GM03348 (cell line): ENCODE data around the gene CASZ1.

ENCODE experiments used
- DNase-seq: peaks from one replicate; pipeline ENCODE4 v3.0.0; 2012; ENCODE audit warnings: low spot score

CASZ1 gene

DNA sequence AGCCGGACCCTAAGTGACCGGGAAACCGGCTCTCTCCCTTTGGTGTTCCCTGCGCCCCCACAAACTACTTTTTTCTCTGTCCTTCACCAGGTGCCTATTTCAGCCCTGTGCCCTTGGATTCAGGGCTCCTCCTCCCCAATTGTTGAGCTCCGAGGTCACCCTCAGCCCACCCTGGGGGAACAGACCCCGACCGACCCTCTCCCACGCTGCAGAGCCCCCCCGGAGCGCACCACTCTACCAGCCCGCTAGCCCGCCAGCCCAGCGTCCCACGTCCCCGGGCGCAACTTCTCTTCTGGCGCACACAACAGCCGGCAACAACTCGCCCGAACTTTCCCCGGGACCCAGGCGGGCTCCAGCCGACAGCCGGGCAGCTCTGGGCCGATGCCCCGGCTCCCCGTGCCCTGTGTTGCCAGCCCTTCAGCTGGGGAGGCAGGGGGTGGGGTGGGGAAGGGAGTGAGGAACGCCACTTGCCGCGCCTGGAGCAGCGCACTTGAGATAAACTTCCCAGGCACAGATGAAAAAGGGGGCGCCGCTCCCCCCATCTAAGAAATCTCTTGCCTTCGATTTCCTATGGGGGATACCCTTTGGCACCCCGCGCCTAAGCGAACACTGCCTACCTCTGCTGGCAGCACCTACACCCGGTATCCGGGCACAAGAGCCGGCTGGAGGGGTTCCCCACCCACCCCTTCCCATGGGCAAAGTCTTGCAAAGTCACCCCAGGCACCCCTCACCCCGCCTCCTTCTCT lies 997 bp downstream of the CASZ1 start:
- DNase-seq = peak; percentile 27

GRCh38 chr1:10794724-10795275 lies 1.6 kb downstream of the CASZ1 start:
- peak; percentile 32 for DNase-seq

DNA sequence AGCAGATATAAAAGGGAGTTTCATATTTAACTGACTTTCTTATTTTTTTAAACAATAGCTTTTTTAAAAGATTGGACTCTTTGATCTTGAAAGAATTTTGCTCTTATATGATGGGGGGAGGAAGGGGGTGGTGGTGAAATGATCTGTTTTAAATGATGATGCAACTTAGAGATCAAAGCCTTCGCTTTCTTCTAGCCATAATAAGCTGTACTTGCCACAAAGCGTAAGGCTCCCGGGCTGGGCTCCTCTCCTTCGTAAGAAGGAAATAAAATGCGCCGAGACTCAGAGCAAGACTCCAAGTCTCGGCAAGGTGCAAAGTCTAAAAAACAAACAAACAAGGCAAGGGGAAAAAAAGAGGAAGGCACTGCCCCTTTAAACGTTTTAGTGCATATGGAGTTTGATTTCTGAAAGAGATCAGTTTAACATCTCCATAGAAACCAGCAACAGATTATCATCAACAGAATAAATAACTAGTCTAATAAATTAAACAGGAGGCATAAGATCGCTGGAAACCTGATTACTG lies 3.3 kb downstream of the CASZ1 start:
- DNase-seq = no peak

- no peak for DNase-seq
These were observed 5.1 kb downstream of the CASZ1 start for GRCh38 chr1:10791105-10791951.

DNA sequence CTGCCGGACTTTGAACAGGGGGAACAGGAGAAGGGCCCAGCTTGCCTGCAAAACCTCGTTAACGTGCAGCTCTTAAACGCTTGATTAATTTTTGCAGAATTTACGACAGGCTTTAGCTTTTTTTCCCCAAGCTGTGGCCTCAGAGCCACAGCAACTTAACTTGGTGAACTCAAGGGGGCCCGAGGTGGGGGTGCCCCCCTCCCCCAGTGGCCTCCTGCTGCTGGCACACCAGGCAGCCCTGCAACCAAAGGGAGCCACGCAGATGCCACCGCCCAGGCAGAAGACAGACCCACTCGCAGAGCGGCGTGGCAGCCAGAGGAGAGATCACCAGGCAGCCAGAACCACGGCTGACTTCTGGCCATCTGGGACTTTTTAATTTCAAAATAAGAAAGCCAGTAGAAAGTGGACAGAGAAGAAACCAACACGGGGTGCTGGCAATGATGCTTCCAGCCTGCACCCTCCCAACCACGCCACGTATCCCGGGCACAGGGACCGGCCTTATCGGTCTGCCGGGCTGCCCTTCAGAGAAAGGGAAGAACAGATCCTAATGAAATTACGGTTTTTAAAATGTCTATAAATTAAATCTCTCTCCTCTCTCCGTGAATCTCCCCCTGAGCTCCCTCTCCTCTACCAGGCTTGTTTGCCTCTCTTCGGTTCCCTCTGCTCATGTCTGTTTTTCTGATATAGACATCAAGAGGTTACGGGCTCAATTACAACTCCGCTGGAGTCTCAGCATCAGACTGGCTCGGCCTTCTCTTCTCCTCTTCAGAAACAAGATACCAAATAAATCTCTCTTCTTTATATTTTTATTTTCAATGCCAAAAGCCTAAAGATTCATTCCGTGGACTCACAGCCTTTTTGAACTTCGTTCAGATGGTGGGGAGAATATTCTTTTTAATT lies 6.4 kb downstream of the CASZ1 start:
- no peak for DNase-seq

DNA sequence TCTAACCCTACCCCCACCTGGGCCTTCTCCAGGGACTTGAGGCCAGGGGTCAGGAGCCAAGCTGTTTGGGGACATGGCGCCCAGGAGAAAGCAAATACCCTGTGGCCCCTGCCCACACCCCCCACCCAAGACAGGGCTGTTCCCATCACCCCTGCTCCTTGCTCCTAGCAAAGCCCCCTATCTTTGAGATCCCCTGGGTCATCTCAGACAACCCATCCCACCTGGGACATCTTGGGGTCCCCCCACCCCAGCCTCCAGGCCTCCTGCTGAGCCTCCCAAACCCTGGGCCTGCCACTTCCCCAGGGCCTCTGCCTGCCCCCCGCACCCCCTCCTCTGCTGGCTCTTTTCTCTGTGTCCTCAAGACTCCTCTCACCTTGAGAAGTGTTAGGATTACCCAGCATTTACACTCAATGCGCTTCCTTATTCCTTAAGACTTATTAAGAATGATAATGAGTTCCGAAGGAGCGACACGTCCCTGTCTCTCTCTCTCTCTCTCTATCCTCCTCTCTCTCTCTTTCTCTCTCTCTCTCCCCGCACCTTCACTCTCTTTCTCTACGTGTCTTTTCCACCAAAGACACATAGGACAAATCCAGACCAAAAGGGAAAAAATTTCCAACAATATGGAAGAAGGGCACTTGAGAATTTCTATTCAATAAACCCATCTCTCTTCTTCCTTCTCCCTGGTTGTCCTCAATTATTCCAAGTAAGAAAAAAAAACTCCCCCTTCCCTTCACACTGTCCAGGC lies 7.2 kb downstream of the CASZ1 start:
- no peak for DNase-seq

GRCh38 chr1:10788592-10789006 lies 7.8 kb downstream of the CASZ1 start:
- DNase-seq = no peak

DNA sequence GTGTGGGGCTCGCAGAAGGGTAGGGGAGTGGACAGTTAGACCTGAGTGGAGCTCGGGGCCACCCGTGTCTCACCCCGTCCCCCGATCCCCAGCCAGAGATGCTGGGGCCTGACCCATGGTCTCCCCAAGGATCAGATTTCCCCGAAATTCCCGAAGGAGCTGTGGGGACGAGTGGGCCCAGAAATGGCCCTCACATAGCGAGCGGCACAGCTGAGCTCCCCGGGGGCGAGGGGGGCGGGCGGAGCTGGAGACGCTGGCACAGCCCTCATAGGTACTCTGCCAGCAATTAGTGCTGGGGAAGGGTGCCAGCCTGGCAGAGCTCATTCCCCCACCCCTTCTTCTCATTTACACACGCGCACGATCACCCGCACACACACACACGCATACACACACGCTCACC lies 9.2 kb downstream of the CASZ1 start:
- no peak for DNase-seq

- DNase-seq = no peak
These were observed 10.5 kb downstream of the CASZ1 start for GRCh38 chr1:10785728-10786638.

DNA sequence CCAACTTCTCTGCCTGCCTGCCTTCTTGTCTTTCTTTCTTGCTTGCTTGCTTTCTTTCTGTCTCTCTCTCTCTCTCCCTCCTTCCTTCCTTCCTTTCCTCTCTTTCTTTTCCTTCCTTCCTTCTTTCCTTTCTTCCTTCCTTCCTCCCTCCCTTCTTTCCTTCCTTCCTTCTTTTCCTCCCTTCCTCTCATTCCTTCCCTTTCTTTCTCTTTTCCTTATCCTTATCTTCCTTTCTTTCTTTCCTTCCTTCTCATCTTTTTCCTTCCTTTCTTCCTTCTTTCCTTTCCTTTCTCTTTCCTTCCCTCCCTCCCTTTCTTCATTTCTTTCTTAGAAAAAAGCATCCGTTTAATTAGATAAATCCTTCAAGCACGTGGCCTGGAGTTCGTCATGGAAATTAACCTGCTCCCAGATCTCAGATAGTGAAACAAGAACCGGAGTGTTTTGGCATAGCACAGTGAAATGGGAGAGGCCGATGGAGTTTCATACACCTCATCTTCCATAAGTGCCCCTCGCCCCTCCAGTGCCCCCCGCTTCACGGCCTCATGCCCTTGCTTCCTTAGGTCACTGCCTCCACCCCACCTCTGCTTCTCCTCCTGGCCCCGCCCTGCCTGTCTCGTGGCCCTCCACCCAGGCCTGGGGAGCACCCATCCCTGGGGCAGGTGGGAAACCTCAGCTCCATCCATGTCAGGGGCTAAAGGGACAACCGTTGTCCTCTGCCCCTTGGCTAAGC lies 11.3 kb downstream of the CASZ1 start:
- no peak for DNase-seq

DNA sequence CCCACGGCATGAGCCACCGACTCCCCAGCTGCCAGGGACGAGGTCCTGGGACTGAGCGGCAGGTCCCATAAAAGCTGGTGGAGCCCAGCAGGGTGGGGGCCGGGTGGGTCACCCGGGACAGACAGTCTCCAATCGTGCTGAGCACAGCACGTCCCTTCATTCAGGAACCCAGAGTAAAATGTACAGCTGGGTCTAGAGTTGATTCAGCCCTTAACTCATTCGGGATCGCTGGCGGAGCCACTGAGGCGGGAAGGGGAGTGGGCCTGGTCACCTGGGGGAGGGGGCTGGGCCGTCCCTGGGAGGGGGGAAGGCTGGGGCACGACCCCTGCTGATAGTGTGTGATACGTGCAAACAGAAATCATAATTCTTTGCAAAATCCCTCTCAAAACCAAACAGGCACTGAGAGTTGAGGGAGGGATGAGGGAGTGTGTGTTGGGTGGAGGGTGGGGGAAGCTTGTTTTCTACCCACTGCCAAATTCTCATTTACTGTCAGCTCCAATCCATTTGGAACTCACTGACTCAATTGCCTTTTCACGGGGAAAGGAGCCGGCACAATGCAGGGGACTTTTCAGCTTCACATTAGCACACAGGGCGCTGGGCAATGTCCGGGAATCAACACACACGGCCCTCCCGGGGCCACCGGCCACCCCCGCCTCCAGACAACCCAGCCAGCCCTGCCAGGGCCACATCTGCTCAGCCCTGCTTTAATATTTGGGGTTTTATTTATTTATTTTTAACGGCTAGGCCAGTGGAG lies 13.8 kb downstream of the CASZ1 start:
- no peak for DNase-seq

DNA sequence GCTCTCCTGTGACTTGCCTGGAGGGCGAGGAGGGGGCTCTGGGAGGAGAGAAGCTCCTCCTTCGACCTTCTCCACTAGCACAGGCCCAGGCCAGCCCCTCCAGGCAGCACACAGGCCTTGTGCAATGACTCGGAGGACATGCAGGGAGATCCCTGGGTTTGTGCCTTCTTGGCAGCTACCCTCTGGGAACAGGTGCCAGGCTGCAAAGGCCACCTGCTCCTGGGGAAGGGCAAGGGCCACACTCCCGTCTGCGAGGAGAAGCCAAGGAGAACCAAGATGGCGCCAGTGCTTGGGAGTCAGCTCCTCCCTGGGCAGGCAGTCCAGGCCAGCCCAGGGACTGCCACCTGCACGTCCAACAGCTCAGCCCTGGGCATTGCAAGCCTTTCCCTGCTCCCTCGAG lies 15.3 kb downstream of the CASZ1 start:
- no peak for DNase-seq

DNA sequence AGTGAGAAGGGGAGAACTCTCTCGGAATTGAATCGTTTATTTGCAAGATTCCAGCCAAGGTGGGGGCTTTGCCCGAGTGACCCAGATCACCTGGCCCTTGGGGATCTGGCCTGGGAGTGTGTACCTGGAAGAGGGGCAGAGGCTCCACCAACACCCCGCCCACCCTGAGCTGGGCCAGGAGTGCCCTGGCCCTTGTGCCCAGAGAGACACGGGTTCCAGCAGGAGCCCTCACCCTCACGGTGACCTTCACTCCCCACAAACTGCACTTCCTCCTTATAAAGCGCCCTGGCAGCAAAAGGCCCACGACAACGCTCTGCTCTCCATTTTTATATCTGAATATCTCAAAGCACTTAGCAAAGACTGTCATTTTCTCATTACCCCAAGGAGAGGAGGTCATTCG lies 16.6 kb downstream of the CASZ1 start:
- no peak for DNase-seq

DNA sequence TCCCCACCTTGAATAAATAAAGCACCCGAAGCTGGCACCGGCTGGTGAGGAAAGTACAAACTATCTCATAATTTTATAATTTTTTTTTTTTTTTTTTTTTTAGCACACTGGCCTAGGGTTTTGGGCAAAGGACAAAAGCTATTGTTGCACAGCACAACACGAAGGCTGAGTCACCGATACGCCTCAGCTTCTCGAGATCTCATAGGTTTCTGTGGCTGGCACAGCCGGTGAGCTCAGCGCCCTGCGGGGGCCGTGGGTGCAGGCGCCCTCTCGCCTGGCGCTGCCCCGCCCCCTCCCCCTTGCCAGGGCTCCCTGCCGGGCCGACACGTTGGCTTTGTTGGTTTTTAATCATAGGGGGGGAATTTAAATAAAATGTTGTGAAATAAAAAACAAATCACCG lies 17.2 kb downstream of the CASZ1 start:
- no peak for DNase-seq

DNA sequence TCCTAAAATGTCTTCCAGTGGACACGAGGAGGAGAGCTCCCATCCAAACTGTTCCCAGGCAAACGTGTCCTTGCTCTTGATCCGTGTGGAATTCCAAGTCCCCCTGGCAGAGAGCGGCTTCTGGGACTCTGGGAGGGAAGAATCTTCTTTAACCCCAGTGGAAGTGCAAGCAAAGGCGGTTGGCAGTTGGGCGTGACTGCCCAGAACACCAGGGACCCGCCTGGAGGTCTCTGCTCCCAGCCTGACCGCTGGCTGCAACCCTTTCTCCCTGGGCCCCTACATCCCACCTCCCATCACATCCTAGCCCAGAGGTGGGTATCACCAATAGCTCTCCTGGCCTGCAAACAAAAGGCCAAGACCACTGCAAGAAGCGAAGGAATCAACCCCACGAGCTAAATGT lies 17.8 kb downstream of the CASZ1 start:
- DNase-seq = no peak

DNA sequence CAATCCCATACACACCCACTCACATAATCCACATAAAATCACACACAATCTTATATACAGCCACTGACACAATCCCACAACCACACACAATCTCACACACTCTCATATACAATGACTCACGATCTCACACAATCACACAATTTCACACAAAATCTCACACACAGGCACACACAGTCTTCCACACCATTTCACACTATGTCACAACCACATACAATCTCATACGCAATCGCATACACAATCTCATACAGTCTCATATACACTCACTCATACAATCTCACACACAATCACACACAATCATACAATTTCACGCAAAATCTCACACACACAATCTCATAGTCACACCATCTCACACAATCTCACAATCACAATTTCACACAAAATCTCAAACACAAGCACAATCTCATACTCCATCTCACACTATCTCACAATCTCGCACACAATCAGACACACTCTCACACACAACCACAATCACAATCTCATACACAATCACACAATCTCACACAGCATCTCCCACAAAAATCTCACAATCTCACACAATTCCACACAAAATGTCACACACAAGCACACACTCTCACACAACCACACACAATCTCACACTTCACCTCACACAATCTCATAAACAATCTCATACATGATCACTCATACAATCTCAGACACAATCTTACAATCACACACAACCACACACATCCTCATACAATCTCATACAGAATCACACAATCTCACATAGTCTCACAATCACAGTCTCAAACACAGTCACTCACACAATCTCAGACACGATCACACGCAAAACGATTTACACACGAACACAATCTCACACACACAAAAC lies 18.5 kb downstream of the CASZ1 start:
- no peak for DNase-seq

DNA sequence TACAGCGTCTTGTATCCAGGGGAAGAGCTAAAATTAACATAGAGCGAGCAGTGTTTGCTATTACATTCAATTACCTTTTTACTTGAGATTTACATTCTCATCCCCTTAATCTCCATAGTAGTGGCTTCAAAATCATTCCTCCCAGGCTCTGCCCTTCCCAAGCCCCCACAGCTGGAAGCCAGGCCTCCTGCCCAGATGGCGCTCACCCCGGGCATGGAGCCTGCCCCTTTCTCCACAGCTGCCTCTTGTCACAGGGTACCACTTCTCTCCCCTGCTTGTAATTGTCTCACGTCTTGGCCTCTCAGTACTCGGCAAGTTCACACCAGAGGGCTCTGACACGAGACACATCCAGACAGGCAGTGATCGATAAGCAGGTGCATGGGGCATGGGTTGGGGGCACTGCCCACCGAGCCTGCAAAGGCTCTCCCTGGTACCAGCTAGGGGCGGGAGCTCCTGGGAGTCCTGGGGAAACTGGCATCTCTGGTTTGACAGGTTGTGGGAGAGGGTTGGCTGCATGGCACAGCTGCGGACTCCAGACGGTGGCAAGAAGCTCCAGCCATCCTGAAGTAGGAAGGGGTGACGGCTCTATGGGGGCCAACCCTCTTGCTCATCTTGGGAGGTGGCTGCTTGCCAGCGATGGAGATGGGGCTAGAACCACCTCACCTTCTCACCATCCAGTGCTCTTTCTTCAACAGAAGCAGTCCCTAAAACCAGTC lies 20.1 kb downstream of the CASZ1 start:
- no peak for DNase-seq
